Measurements from ENCODE around the gene DUSP21.
"Not testable (repeated sequence)": the region's sequence is repeated elsewhere in the genome, so short reads cannot be mapped to it uniquely, and the experiment has no call there.

DUSP21 gene

GRCh38 chrX:44843753-44844152, at the start of gene DUSP21:
DUSP21 (plus strand) TSS chrX:44844021; CDS start chrX:44844133, 112 bp downstream.
- DNase-seq, result no peak

GRCh38 chrX:44795945-44796450, 47.8 kb upstream of the DUSP21 start:
- no peak for DNase-seq

GRCh38 chrX:44802613-44803012, 41.2 kb upstream of the DUSP21 start:
- no peak for DNase-seq

- DNase-seq, result no peak
Measured at GRCh38 chrX:44815681-44816080, 28.1 kb upstream of the DUSP21 start.

GRCh38 chrX:44816367-44816766, 27.5 kb upstream of the DUSP21 start:
- no peak for DNase-seq

- no peak for DNase-seq
Measured at GRCh38 chrX:44817029-44817428, 26.8 kb upstream of the DUSP21 start.

GRCh38 chrX:44822601-44823000, 21.2 kb upstream of the DUSP21 start:
- DNase-seq, result no peak

- not testable (repeated sequence) for DNase-seq
Measured at GRCh38 chrX:44823193-44823592, 20.6 kb upstream of the DUSP21 start.

- DNase-seq, result no peak
Measured at GRCh38 chrX:44828008-44828605, 15.7 kb upstream of the DUSP21 start.

- DNase-seq, result no peak
Measured at GRCh38 chrX:44829832-44830231, 14.0 kb upstream of the DUSP21 start.

- no peak for DNase-seq
Measured at GRCh38 chrX:44842550-44843317, 1.1 kb upstream of the DUSP21 start.

GRCh38 chrX:44843318-44843702, 511 bp upstream of the DUSP21 start:
- DNase-seq, result no peak

GRCh38 chrX:44844204-44844603, 383 bp downstream of the DUSP21 start:
- no peak for DNase-seq

- not testable (repeated sequence) for DNase-seq
Measured at GRCh38 chrX:44850891-44851290, 7.1 kb downstream of the DUSP21 start.

GRCh38 chrX:44871114-44871645, 27.4 kb downstream of the DUSP21 start:
- no peak for DNase-seq

- DNase-seq, result peak; percentile 15
Measured at GRCh38 chrX:44871931-44872820, 28.4 kb downstream of the DUSP21 start.

- DNase-seq, result peak; percentile 94
Measured at GRCh38 chrX:44872821-44873414, 29.1 kb downstream of the DUSP21 start, which contains the start of gene KDM6A. KDM6A (plus strand) TSS chrX:44873188; CDS start chrX:44873552, 364 bp downstream.

GRCh38 chrX:44873415-44874276, 29.8 kb downstream of the DUSP21 start:
- DNase-seq, result peak; percentile 29

- no peak for DNase-seq
Measured at GRCh38 chrX:44874420-44875184, 30.8 kb downstream of the DUSP21 start.

GRCh38 chrX:44875185-44875489, 31.3 kb downstream of the DUSP21 start:
- DNase-seq, result no peak

GRCh38 chrX:44876086-44876485, 32.3 kb downstream of the DUSP21 start:
- no peak for DNase-seq

All from activated effector memory CD4-positive, alpha-beta T cell treated with Interleukin-2 at 50 U/mL for 16 hours (primary cell).